Hippocampal formation (tissue), 2 donors: ENCODE measurements around the gene SLC25A44.
"Not testable (repeated sequence)": the region's sequence is repeated elsewhere in the genome, so short reads cannot be mapped to it uniquely, and the experiment has no call there.

Experiments
- DNase-seq, 2 donors: peaks; one replicate each; lab custom pipeline; 2025; lab: John Stamatoyannopoulos, UW

The SLC25A44 gene

DNA sequence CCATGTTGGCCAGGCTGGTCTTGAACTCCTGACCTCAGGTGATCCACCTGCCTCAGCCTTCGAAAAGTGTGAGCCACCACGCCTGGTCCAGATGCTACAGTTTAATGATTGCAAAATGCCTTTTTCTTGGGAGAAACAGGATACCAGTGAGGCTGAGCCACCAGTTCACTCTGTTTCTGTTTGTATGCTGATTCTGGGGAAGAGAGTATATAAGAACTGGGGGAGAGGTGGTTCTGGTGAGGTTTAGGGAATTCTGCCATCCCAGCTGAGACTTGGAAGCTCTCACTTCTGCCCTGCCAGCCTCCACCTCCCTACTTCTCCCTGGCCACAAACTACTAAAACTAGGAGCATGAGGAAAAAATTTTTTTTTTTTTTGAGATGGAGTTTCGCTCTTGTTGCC is 10.8 kb downstream of the SLC25A44 start:
- no peak for DNase-seq

GRCh38 chr1:156211243-156211642 is 17.3 kb downstream of the SLC25A44 start:
- no peak for DNase-seq

- DNase-seq, result no peak
Observed at GRCh38 chr1:156212130-156212529, 18.2 kb downstream of the SLC25A44 start.

GRCh38 chr1:156212833-156213643 is 19.1 kb downstream of the SLC25A44 start, which contains the start of gene PMF1:
PMF1 (plus strand) TSS chr1:156213007; CDS start chr1:156213016, 9 bp downstream.
- peak; percentile 96 to 97 for DNase-seq

DNA sequence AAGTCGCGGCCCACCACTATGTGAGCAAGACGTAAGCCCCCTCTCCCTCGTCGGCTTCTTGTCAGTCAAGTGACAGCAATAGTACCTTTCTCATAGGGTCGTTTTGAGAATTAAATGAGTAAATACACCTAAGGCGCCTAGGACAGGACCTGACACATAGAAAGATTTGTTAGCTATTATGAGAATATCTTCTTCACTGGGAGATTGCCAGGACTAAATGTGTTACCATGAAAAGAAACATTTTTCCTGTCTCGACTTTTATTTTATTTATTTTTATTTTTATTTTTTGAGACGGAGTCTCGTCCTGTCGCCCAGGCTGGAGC is 19.7 kb downstream of the SLC25A44 start:
- DNase-seq, result no peak

GRCh38 chr1:156214024-156214748 is 20.3 kb downstream of the SLC25A44 start:
- no peak for DNase-seq

- DNase-seq, result not testable (repeated sequence)
Observed at GRCh38 chr1:156216361-156217086, 22.6 kb downstream of the SLC25A44 start.

DNA sequence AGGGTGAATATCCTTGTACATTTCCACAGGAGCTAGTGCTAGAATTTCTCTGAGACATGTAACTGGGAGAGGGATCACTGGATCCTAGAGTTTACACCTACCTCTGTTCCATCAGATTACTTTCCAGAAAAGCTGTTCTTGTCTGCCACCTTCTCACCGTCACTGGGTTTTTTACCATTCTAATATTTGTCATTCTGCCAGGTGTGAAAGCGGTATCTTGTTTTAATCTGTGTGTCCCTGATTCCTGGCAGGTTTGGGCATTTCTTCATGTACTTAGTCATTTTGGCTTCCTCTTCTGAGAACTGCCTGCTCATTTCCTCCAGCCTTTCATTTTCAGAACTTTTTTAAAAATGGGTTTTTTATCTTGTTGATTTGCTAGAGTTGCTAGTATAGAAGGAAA is 24.0 kb downstream of the SLC25A44 start:
- DNase-seq, result no peak

GRCh38 chr1:156220226-156220625 is 26.3 kb downstream of the SLC25A44 start:
- no peak for DNase-seq

GRCh38 chr1:156221986-156222692 is 28.2 kb downstream of the SLC25A44 start:
- no peak for DNase-seq

- no peak for DNase-seq
Observed at GRCh38 chr1:156225677-156226014, 31.7 kb downstream of the SLC25A44 start.

GRCh38 chr1:156226116-156226538 is 32.2 kb downstream of the SLC25A44 start:
- DNase-seq, result no peak

DNA sequence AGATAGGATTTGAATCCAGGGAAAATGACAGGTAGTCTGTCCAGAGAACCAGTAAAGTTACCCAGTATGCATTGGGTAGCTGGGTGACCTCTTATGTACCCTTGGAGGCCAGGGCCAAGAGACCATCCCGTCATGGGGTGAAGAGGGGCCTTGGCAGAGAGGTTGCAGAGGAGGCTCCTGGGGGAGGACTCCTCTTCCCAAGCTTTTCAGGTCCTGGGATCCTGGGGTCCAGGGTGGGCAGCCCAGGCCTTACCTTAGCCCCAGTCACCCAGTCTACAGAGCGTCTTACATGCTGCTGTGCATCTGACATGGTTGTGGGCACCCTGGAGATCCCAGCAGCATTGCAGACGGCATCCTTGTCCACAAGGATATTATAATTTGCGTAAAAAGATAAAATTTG is 32.9 kb downstream of the SLC25A44 start:
- no peak for DNase-seq

DNA sequence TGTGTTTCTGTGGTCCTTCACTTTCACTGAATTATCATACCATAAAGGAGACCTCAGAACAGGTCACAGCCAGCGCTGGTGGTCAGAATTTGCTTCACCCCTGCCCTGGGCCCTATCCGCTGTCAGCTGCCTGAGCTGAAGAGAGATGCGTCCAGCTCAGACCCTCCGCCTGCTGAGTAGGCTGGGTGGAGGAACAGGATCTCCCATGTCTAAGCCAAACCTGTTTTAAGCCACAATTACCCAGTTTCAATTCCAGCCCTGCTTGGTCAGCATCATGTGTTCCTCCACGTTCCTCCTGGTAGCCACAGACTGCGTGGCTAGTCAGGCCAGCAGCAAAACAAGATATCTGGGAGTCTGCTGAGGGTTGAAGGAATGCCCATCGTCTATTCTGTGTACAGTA is 34.6 kb downstream of the SLC25A44 start:
- no peak for DNase-seq

- DNase-seq, result no peak
Observed at GRCh38 chr1:156229809-156230472, 36.0 kb downstream of the SLC25A44 start.

- DNase-seq, result no peak
Observed at GRCh38 chr1:156230473-156230837, 36.6 kb downstream of the SLC25A44 start.

DNA sequence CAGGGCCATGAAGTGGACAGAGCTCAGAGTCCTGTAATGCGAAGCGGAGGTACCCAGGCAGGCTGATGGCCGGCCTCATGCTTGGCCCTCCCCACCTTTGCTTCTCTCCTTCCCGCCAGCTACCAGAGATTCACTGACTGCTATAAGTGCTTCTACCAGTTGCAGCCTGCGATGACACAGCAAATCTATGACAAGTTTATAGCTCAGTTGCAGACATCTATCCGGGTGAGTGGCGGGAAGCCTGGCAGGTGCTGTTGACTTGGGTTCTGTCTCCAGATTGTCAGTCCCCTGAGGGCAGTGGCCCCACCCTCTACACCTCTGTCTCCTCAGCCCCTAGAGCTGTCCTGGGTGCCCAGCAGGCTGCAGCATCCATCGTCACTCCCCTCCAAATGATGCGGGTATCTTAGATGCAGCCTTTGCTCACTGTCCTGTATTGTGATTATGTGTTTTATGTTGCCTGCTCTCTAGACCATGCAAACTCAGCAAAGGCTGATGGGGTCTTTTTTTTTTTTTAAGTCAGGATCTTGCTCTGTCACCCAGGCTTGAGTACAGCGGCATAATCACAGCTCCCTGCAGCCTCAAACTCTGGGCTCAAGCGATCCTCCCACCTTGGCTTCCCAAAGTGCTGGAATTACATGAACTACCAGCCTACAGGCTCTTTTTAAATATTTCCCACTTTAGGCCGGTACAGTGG is 38.4 kb downstream of the SLC25A44 start:
- no peak for DNase-seq

DNA sequence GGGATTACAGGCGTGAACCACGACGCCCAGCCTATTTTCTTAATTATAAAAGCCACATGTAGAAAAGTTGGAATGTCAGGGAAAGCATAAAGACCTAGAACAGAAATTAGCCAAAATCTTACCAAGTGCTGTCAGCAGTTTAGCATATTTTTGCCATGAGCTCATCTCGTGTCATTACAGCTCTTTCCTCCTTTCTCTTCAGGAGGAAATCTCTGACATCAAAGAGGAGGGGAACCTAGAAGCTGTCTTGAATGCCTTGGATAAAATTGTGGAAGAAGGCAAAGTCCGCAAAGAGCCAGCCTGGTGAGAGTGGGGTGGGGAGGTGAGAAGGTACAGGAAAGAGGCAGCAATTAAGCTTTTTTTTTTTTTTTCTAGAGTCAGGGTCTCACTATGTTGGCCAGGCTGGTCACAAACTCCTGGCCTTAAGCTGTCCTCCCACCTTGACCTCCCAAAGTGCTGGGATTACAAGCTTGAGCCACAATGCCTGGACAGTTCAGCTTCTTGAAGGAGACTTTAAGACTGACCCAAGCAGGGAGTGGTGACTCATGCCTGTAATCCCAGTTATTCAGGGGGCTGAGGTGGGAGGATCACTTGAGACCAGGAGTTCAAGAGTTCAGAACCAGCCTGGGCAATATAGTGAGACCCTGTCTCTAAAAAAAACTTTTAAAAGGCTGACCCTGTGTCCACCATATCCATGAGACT is 39.7 kb downstream of the SLC25A44 start:
- no peak for DNase-seq

DNA sequence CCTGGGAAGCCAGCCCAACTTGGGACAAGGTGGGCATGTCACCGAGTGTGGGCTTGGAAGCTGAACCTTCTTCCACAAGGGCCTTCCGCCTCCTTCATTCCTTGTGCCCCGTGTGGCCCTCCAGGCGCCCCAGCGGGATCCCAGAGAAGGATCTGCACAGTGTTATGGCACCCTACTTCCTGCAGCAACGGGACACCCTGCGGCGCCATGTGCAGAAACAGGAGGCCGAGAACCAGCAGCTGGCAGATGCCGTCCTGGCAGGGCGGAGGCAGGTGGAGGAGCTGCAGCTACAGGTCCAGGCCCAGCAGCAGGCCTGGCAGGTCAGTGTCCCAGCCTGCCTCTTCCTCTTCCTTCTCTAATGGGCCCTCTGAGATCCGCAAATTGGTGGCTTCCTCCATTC is 42.3 kb downstream of the SLC25A44 start:
- no peak for DNase-seq

DNA sequence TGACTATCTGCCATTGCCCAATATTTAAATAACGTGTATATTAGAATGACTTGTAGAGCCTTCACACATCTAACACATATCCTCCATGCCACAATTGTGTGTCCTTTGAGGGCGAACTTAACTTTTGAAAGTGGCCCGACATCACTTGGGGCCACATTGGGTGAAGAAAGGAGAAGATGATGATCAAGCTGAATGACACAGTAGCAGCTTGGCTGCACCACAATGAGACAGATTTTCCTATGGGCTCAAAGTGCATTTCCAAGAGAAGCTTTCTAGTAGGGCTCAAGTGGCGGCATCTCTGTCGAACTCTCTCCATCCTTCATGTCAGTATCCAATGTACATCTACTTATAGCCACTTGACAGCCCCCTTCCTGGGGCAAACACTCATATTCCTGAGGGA is 44.3 kb downstream of the SLC25A44 start:
- no peak for DNase-seq
